Kidney glomerular epithelial cell (primary cell): ENCODE results near the gene MREG.
"Not testable (repeated sequence)": the region's sequence is repeated elsewhere in the genome, so short reads cannot be mapped to it uniquely, and the experiment has no call there.

Experiments
- DNase-seq: peaks from one replicate; lab custom pipeline; 2025; lab: John Stamatoyannopoulos, UW

MREG gene

DNA sequence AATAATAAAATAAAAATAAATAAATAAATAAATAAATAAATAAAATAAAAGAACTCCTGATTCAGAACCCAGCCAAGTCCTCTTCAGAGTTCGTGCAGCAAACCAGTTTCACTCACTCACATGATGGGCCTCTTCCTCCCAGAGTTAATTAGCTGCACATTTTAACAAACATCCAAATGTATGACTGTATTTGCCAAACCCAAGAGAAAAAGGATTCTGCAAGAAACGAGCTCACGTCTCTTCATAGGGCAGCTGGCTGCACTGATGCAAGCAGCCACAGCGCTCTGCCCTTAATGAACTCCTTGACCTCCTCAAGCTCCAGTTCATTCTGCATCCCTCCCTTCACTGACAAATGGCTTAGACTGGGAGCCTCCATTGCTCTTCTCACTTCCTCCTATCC is 55.1 kb downstream of the MREG start:
- DNase-seq: no peak

DNA sequence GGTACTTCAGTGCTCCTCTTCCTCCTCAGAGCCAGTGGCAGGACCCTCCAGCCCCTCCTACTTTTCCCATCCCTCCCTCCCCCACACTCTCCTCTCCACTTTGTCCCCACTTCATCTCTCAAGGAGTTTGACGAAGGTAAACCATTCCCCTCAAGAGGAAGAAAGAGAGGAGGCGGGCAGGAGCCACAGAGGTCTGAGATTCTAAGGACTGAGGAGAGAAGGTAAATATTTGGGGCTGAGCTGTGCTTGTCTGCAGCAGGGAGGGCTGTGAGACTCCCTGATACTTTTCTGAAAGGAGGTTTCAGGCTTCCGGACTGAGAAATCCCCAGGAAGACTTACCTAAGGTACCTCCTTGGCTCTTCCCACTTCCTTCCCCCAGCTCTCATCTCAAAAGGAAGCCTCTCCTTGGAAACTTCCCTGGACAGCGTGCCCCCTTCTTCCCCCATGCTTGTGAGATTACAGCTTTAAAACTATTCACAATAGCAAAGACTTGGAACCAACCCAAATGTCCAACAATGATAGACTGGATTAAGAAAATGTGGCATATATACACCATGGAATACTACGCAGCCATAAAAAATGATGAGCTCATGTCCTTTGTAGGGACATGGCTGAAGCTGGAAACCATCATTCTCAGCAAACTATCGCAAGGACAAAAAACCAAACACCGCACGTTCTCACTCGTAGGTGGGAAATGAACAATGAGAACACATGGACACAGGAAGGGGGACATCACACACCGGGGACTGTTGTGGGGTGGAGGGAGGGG is 55.8 kb downstream of the MREG start:
- not testable (repeated sequence) for DNase-seq

DNA sequence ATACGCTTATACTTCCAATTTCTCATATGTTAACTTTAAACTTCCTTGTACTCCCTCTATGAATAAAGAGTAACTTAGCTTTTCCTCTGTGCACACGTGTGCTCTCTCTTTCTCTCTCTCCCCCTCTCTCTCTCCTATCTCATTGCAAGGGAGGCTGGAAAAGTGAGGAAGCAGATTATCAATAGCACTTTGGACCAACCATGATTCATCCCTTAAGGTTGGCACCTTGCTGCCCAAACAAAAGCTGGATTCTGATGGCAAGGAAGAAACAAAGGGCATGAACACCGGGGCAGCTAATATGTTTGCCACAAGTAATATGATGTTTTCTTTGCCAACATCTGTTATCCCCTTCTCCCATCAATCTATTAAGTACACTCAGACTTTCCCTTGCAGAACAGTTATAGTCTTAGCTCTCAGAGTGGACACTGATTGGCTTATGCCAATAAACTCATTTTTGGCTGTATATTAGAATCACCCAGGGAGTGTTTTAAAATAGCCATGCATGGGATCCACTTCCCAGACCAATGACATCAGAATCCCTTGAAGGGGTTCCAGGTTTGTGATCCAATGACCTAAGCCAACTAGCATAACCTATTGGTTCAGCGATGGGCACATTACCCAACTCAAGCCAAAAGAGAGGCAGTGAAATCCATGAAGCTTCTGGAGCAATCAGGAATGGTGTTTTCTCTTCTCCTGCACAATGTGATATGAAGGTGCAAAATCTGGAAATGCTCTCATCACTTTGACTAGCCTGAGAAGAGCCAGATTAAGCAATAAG is 60.3 kb downstream of the MREG start:
- DNase-seq: no peak

DNA sequence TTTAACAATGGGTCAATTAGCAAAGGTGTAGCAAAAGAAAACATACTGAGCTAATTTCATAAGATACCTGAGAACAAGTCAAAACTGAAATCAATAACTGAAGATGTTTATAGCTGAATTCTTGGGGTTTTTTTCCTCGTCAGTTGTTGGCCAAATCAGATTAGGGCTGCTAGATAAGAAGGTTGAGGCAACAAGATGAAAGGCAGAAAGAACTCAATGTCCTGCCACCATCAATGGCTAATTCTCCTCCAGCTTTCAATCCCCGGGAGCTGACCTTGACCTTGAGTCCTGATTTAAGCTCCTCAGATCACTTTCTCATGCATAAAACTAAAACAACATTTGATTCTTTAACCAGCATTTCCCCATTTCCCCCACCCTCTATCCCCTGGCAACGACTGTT is 61.8 kb downstream of the MREG start:
- no peak for DNase-seq

DNA sequence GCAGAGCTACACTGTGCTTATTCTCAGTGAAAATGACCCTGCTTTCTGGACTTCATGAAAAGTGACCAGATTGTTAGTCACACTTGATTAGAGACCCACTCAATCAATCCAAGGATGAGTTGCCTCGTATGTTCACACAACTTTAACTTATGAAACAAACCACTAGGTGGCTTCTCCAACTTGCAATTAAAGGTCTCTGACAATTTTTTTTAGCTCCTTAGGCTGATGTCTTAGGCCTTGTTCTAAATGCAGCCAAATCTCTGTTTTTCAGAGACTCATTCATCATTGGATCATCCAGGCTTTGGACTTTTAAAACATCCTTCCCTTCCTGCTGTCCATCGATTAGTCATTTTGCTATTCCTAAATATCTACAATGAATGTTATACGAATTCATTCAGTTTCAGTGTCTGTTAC is 63.4 kb downstream of the MREG start:
- DNase-seq: peak; percentile 36

DNA sequence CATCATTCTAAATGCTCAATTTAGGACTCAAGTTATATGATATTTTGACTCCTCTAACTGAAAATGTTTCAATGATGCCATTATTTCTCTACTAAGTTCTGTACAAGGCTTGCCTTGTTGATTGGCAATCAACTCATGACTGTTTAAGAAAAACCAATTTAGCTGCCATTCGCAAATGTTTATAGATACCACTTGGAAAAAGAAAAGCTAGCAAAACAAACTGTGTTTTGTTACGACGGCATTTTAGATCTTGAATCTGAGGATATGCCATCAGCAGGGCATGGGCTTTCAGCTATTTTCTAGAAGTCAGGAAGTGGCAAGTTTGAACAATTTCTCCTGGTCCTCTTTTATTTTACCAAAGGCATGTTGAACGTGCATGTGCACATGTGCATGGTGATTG is 65.3 kb downstream of the MREG start:
- no peak for DNase-seq

DNA sequence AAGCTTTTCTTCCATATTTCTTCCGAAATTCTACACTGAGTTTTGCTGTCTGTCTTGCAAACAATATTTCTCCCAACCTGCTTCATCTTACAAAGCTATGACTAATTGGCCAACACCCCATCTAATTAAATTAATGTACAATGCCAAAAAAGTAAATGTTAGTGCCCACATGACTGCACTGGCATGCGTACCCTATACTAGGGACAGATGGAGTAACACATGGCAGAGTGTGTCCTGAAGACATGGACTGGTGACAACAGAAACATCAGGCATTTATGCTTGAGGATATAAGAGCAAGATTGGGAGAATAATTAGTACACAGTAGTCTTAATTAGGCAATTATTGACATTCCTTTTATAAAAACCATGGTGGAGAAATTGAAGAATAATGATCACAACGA is 66.8 kb downstream of the MREG start:
- DNase-seq: no peak

DNA sequence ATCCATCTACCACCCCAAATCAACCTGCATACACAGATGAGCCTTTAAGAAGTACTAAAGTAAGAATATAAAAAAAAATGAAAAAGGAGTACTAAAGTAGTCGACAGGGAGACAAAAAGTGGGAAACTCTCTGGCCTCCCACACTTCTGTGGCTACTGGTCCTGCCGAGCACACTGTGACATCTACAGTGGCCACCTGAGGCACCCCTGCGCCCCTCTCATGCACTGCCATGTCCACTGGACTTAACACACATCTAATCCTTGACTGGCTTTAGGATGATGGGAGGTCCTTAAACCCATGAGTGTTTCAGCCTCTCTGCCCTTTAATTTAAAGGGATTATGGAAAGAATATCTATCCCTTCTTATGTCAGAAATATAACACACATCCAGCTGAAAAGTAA is 71.2 kb downstream of the MREG start:
- no peak for DNase-seq

DNA sequence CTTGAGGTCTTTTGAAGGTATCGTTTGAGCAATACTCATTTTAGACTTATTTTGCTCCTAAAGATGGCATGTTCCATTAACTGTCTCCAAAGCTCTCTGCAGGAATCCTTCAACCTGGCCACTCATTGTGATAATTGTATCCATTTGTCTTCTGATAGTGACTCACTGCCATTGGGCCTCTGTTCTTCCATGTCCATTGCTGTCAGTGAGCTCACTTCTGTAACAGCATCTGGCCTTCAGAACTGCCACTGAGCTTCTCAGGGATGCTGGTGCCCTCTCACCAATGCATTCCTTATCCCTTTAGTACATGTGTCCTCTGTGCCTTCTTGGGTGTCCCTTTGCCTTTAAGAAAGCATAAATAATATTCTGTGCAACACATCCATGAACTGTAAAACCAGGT is 71.6 kb downstream of the MREG start:
- DNase-seq: no peak

DNA sequence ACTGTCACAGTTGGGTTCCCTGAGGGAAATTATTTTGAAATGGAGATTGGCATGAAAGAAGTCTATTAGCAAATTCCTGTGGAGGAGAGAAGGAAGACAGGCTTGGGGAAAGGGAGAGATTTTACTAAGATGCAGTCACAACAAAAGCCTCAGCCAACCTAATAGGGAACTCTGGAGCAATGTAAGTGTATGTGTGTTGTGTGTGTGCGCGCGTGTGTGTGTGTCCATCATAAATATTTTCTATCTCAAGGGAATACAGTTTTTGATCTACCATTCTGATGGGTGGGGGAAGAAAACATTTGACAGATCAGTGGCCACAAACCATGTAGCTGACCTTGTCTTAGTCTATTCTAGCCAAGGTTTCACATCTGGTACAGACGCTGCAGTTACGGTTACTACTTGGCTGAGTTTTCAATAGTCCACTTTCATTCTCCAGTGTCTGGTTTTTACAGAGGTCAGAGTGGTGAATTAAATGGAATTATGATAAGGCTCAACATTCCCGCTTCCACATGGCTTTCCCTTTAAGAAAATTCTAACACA is 72.6 kb downstream of the MREG start:
- no peak for DNase-seq

DNA sequence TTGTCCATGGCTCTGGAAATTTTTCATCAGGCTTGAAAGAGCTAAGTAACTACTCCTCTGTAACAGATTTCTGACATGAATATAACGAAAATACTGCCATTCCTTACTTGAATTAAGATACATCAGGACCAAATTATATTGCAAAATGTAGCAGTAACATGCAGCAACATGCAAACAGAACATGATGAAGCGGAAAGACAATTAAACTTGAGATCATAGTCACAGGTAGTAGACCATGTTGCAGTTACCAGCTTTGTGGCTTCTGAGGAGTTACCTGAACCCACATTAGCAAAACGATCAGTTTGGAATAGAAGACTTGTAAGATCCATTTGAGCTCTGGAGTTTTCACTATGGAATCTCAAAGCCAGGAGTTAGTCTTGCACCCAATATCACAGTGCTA is 76.2 kb downstream of the MREG start:
- no peak for DNase-seq

DNA sequence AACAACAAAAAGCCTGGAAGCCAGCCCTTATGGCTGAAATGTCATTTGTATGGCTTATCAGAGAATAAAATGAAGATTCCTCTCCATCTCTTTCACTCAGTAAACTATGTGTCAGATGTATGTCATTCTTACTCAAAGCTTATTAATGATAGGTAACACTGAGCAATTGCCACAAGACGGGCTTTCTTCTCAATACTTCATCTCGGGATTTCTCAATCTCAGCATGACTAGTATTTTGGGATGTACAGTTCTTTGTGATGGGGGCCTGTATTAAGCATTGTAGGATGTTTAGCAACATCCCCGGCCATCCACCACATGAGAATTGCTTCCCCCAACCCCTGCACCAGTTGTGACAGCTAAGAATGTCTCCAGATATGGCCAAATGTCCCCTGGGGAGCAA is 80.2 kb downstream of the MREG start:
- no peak for DNase-seq

DNA sequence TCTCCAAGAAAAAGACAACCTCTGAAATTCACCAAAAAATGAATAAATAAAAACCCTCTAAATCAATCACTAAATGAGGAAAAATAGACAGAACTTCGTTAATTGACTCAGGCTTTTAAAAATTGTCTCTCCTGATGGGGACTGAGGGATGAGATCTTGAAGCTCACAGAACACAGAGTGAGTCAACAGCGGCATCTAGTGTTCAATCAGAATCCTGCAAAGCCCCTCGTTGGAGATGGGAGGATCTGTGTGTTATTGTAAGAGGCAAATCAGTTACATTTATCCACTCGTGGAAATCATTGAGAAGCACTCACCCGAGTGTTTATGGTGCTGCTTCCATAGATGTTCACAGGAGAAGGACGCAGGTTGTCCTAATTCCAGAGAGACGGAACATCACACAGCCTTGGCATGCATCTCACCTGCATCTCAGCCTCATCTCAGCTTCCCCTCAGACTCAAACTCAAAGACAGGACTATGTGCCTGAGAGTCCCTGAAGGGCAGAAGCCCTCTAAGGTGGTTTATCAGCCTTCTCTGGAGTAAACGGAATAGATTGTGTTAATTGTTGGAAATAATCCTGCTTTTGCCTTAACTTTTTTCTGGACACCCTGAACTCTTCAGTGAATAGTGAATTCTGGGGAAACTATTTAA is 82.0 kb downstream of the MREG start:
- peak; percentile 63 for DNase-seq

DNA sequence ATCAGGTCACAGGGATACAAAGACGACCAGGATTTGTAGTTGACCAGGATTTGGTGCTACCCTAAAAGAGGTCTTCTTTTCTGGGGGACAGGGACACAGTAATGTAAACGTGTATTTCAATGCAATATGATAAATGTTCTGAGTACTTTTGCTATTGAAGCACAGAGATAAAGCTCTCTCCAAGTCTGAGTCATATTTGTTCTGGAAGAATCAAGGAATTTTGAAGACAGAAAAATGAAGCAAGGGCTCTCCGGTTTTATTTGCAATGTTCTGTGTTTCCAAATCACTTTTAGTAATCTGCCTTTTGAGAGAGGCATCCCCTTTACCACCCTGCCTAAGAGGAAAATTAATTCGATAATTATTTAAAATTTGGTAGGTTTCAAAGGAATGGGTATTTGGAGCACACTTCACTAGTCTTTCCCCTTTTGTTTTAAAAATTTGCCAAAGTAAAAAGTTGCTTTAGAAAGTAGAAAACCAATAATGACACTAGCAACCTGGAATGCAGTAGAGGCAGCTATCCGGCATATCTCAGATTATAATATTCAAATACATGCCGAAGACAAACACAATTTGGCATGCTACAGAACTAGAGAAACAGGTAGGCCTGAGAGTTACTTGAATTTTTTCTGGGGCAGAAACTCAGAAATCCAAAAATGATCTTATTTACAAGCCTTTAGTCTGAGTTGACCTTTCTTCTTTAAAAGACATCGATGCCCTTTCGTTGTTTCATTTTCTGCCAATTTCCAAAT is 82.7 kb downstream of the MREG start:
- DNase-seq: no peak

DNA sequence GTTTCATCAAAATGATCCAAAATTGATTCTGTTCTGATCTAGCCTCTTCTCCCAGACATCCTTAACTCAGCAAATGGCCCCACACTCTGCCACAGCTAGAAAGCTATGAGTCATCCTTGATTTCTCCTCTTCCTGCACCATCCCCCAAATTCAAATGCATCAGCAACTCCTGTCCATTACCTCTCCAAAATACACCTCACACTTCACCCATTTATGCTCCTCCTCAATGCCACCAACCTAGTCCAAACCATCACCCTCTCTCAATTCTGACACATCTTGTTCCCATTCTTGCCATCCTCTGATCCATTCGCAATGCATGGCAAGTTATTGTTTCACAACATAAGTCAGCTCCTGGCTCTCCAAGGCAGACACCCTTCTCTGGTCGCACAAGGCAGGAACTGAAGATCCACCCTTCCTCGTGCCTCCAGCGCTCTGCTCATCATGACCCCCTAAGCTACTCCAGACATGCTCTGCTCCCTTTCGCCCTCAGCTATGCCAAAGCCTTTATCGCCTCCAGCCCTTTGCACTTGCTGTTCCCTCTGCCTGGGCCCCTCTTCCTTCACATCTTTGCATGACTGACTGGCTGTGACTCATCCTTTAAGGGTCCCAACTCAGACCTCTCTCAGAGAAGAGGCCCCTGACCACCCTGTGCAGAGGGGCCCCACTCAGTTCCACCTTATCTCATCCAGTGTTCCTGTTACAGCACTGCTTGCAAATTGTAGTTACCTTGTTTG is 83.6 kb downstream of the MREG start:
- no peak for DNase-seq

DNA sequence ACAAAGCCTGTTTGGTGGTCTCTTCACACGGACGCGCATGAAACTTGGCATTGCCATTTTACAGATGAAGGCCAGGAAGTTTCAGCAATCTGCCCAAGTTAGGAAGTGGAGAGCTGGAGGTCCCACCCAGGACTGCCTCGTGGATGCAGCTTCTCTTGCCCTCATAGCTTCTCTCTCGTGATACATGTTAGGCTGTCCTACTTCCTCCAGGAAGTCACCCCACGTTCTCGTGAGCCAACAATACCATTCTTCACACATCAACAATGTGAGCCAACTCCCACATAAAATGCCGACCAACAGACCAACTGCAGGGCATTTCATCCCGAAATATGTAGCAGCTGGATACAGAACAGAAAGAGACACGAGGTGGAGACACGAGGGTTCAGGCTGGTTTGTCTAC is 85.3 kb downstream of the MREG start:
- no peak for DNase-seq

DNA sequence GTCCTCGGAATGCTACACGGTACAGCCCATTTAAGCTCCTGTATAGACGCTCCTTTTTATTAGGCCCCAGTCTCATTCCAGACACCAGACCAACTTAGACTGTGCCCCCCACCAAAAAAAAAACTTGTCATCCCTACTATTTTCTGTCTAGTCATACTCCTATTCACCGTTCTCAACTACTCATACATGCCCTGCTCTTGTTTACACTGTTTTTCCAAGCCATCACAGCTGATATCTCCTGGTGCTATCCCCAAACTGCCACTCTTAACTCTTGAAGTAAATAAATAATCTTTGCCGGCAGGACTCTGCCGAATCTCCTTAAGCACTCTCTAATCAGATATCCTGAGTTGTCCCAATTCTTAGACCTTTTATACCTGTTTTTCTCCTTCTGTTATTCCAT is 86.4 kb downstream of the MREG start:
- DNase-seq: not testable (repeated sequence)

DNA sequence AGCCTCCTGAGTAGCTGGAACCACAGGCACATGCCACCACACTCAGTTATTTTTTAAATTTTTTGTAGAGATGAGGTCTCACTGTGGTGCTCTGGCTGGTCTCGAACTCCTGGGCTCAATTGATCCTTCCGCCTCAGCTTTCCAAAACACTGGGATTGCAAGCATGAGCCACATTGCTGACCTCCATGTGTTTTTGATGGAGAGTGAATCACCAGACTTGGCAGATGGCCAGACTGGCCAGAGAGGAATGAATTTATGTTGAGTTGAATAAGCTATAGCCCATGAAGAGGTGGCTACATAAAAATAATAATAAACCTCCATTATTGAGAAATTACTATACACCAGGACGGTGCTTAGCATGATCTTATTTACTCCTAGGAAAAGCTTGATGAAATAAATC is 91.5 kb downstream of the MREG start:
- DNase-seq: no peak

DNA sequence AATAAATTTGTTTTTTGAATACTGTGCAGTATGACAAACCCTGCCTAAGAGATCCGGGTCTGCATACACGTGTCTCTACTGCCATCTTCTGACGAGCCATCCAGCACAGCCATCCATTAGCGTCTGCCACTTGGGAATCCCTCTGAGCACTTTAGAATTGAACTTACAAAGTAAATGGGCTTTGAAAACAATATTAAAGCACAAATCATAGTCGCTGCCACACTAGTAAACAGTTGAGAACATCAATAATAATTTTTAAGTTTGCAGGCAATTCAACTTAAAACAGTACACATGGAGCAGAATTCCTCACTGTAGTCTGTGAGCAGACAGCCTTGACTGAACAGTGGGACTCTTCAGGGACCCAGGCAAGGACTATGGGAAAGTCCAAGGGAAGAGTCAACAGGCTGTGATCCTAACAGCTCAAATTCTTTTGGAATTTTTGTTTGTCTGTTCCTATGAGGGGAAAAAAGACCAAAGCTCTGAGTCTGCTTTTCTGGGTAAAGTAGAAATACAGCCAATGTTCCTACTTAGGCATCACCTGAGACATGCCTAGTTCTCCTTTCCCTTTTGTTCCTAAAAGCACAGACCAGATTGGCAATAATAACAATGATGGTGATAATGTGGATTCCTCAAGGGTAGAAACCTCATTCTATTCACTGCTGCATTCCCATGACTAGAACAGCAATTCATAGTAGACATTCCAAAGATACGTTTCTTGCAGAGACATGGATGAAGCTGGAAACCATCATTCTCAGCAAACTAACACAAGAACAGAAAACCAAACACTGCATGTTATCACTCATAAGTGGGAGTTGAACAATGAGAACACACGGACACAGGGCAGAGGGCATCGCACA is 92.9 kb downstream of the MREG start:
- DNase-seq: peak; percentile 86

DNA sequence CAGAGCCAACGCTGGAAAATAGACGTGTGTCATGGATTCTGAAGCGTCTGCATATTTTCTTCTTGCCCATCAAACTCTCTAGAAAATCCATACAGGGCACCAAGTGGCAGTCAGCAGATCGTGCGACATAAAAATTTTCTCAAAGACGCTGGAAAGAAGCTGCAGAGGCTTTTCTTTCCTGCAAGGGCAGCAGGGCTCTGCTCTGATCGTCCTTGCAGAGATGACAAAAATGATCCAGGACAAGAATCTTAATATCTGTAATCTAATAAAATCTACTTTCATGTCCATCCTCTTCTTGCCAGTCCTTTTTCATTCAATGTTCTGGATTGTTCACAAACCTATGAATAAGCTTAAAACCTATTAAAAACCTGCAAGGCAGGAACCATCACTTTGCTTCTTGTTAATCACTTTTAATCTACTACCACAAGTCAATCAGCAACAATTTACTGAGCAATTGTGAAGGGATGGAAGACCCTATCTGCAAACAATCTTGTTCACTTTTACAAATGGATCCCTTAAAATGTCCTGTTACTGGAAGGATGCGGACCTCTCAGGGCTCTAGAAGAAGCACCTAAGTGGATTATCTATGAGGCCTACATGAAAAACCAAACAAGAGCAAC is 93.6 kb downstream of the MREG start:
- DNase-seq: no peak
